Karpas-422 (cell line): Measurements from ENCODE around the gene THSD4. TPM values are rescaled to one million over a fixed set of nuclear protein-coding genes. Genes with fewer than 3 reads are reported as not detected.

Source experiments
- DNase-seq: peaks from one replicate; pipeline ENCODE4 v3.0.0-alpha.2; 2015
- H2AFZ ChIP-seq: fragments of 200-600 bp; sonication (generic); 2 replicates; pipeline ENCODE4 v1.6.1; 2014; ENCODE audit warnings: antibody characterized with exemption, low read length, mixed read lengths
- H3K27ac ChIP-seq: fragments of 200-600 bp; sonication (generic); 2 replicates; pipeline ENCODE4 v1.5.1; 2014; ENCODE audit warnings: mild to moderate bottlenecking, low read length, moderate library complexity
- H3K27me3 ChIP-seq: fragments of 200-600 bp; sonication (generic); 2 replicates; pipeline ENCODE4 v1.6.1; 2014; ENCODE audit warnings: low read length, mixed read lengths
- H3K36me3 ChIP-seq: fragments of 200-600 bp; sonication (generic); 2 replicates; pipeline ENCODE4 v1.6.1; 2014; ENCODE audit warnings: low read length, mixed read lengths; ENCODE audit not compliant: insufficient read depth
- H3K4me1 ChIP-seq: fragments of 200-600 bp; sonication (generic); 2 replicates; pipeline ENCODE4 v1.6.1; 2014; ENCODE audit warnings: mild to moderate bottlenecking, low read length, mixed read lengths
- H3K4me2 ChIP-seq: fragments of 200-600 bp; sonication (generic); 2 replicates; pipeline ENCODE4 v1.6.1; 2014; ENCODE audit warnings: low read length, low read depth, mild to moderate bottlenecking; ENCODE audit not compliant: poor library complexity, severe bottlenecking
- H3K4me3 ChIP-seq: fragments of 200-600 bp; sonication (generic); 2 replicates; pipeline ENCODE4 v1.5.1; 2014; ENCODE audit warnings: mild to moderate bottlenecking, antibody characterized with exemption, low read length, mixed read lengths
- H3K79me2 ChIP-seq: fragments of 200-600 bp; sonication (generic); 2 replicates; pipeline ENCODE4 v1.6.1; 2014; ENCODE audit warnings: mild to moderate bottlenecking, low read length, mixed read lengths
- H3K9ac ChIP-seq: fragments of 200-600 bp; sonication (generic); 2 replicates; pipeline ENCODE4 v1.6.0; 2014; ENCODE audit warnings: low read length
- H3K9me2 ChIP-seq: fragments of 200-600 bp; sonication (generic), shearing (Covaris generic); replicated peaks from 2 replicates; pipeline ENCODE4 v1.6.0; 2014; ENCODE audit warnings: mild to moderate bottlenecking, low read length, moderate library complexity; ENCODE audit not compliant: insufficient read depth
- H3K9me3 ChIP-seq: fragments of 300-700, 200-600 bp; sonication (generic); 2 replicates; pipeline ENCODE4 v1.6.1; 2014; ENCODE audit warnings: low read length, mixed read lengths
- H4K20me1 ChIP-seq: fragments of 200-600 bp; sonication (generic); 2 replicates; pipeline ENCODE4 v1.6.1; 2014; ENCODE audit warnings: mild to moderate bottlenecking, antibody characterized with exemption, low read length, low read depth; ENCODE audit not compliant: insufficient read depth
- total RNA-seq: library from RNA; depleted of rRNA; stranded (reverse); fragments of >200 nt; shearing (Covaris generic); gene quantifications from 2 replicates; pipeline ENCODE4 v1.2.3, GENCODE V29; 2014; ENCODE audit warnings: low replicate concordance

The THSD4 gene
- total RNA-seq, 1 experiment from 2014 or later: 0.11 TPM

DNA sequence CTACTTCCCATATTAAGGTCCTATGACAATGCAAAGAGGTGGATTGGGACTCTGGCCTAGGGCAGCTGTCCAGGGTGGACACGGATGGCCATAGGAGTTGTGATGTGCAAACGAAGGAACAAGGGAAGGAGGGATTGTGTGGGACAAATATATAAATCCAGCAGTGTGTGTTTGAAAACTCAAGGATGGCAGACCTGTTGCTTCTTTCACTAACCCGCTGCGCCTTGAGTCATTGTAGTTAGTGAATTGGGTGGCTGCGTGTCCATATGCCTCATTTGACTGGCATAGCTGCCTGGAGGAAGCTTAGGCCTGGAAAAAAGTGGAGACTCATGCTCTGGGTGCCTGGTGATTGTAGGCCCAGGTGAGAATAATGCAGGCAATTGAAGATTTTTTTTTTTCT, 334.7 kb downstream of the THSD4 start:
- H4K20me1 ChIP-seq: no peaks in the 10 kb centered on the region
- H3K9ac ChIP-seq: no peak overlapping the region
- H3K9me2 ChIP-seq: no peaks in the 10 kb centered on the region
- H3K36me3 ChIP-seq: no peaks in the 10 kb centered on the region
- H3K79me2 ChIP-seq: no peaks in the 10 kb centered on the region
- H3K27ac ChIP-seq: no peak overlapping the region
- H2AFZ ChIP-seq: no peak overlapping the region
- no peak for DNase-seq
- H3K4me3 ChIP-seq: no peak overlapping the region
- no peak overlapping the region for H3K4me2 ChIP-seq
- H3K27me3 ChIP-seq: no peaks in the 10 kb centered on the region
- H3K4me1 ChIP-seq: peaks cover 39% of the 10 kb centered on the region
- no peaks in the 10 kb centered on the region for H3K9me3 ChIP-seq

DNA sequence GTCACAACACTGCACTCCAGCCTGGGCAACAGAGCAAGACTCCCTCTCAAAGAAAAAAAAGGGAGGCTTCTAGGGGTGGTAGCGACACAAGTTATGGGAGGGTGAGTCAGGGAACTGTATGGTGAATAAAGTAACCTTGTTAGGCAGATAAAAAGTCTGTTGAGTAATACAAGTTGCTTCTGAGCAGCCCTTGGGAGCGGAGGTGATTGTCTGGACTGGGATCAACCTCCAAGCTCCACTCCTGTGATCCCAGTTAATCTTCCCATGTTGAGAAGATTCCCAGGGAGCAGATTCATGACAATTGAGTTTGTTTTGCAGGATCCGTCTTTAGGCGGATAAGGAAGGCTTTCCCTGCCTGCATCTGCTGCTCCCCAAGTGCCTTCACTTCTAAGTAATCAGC, 335.9 kb downstream of the THSD4 start:
- no peak overlapping the region for H3K9ac ChIP-seq
- 0 out of 2 replicates have a peak overlapping the region, but pooled peaks have one; percentile 37 for H3K27ac ChIP-seq
- no peak overlapping the region for H3K4me3 ChIP-seq
- H4K20me1 ChIP-seq: no peaks in the 10 kb centered on the region
- H3K27me3 ChIP-seq: no peaks in the 10 kb centered on the region
- DNase-seq: no peak
- no peaks in the 10 kb centered on the region for H3K36me3 ChIP-seq
- no peaks in the 10 kb centered on the region for H3K79me2 ChIP-seq
- no peak overlapping the region for H3K4me2 ChIP-seq
- H3K4me1 ChIP-seq: peaks cover 39% of the 10 kb centered on the region
- H3K9me2 ChIP-seq: no peaks in the 10 kb centered on the region
- H3K9me3 ChIP-seq: no peaks in the 10 kb centered on the region
- H2AFZ ChIP-seq: no peak overlapping the region

DNA sequence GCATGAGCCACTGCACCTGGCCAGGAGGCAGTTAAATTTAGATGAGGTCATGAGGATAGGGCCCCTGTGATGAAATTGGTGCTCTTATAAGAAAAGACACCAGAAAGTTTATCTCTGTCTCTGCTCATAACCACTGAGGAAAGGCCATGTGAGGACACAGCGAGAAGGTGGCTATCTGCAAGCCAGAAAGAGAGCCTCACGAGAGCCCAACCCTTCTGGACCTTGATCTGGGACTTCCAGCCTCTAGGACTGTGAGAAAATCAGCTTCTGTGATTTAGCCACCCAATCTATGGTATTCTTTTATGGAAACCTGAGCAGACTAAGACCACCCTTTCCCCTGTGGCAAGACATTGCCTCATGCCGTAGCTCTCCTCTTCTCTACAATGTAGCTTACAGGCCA, 337.6 kb downstream of the THSD4 start:
- no peak for DNase-seq

DNA sequence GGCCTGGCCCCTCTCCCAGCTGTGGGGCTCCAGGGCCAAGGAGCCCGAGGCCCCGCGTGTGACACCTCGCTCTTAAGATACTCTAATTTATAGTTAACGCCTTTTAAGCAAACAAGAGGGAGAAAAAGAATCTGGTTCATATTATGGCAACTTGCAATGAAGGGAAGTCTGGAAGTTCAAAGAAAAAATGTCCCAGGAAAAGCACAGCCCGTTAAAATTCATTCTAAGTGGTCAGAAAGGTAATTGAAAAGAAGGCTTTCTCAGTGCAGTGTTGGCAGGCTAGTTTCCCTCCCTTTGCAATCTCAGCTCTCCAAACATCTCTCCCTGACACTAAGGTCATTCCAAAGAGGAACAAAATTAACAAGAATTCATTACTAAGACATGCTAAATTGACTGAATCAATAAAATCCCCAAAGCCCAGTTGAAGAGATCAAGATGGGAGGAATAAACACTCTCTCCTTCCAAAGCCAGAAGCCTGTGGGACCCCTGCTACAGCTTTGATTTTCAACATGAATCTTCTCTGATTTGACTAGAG, 339.3 kb downstream of the THSD4 start:
- Histone ChIP-seq H3K79me2 (no peaks in the 10 kb centered on the region), H3K4me2 (peak overlapping the region; percentile 43)

More for the DNA sequence above, 337.6 kb downstream of the THSD4 start:
- H3K9ac ChIP-seq: no peak overlapping the region
- H3K36me3 ChIP-seq: no peaks in the 10 kb centered on the region
- no peak overlapping the region for H2AFZ ChIP-seq
- no peaks in the 10 kb centered on the region for H3K27me3 ChIP-seq
- no peaks in the 10 kb centered on the region for H3K79me2 ChIP-seq
- no peak overlapping the region for H3K27ac ChIP-seq
- H4K20me1 ChIP-seq: no peaks in the 10 kb centered on the region
- no peak overlapping the region for H3K4me3 ChIP-seq
- peaks cover 38% of the 10 kb centered on the region for H3K4me1 ChIP-seq
- H3K9me3 ChIP-seq: no peaks in the 10 kb centered on the region
- H3K9me2 ChIP-seq: no peaks in the 10 kb centered on the region
- no peak overlapping the region for H3K4me2 ChIP-seq

DNA sequence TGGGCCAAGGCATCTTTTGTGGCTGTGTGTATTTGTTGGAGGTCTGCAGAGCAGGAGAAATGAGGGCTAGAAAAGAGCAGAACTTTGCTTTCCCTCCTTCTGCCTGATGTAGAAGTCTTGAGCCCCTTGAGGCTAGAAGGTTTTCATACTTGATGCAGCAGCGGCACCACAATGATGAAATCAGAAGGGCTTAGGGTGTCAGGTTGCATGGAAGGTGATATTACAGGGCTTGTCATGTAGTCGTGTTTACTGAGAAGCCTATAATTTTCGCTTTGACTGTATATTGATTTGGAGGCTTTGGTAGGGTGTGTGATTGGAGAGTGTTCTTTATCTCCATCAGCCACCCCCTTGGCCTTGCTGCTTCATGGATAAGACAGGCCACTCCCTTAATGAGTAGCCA, 339.8 kb downstream of the THSD4 start:
- peak; percentile 76 for DNase-seq
- H3K4me1 ChIP-seq: peaks cover 35% of the 10 kb centered on the region
- H3K4me2 ChIP-seq: peak overlapping the region; percentile 43
- peak overlapping the region; percentile 79 for H3K27ac ChIP-seq
- no peaks in the 10 kb centered on the region for H3K9me2 ChIP-seq
- peak overlapping the region; percentile 39 for H3K9ac ChIP-seq
- H3K79me2 ChIP-seq: no peaks in the 10 kb centered on the region
- H3K27me3 ChIP-seq: no peaks in the 10 kb centered on the region
- H2AFZ ChIP-seq: peak overlapping the region; percentile 64; the same call in 1 of the 2 replicates
- no peaks in the 10 kb centered on the region for H3K9me3 ChIP-seq
- H3K36me3 ChIP-seq: no peaks in the 10 kb centered on the region
- H3K4me3 ChIP-seq: peak overlapping the region; percentile 11; the same call in 1 of the 2 replicates
- H4K20me1 ChIP-seq: no peaks in the 10 kb centered on the region

More for the DNA sequence above, 339.3 kb downstream of the THSD4 start:
- Histone ChIP-seq H4K20me1 (no peaks in the 10 kb centered on the region), H3K36me3 (no peaks in the 10 kb centered on the region), H3K4me1 (peaks cover 35% of the 10 kb centered on the region), H3K9ac (peak overlapping the region; percentile 39), H3K9me3 (no peaks in the 10 kb centered on the region), H3K4me3 (no peak overlapping the region; the same call in 1 of the 2 replicates), H2AFZ (peak overlapping the region; percentile 64; the same call in 1 of the 2 replicates), H3K27me3 (no peaks in the 10 kb centered on the region), H3K9me2 (no peaks in the 10 kb centered on the region), H3K27ac (peak overlapping the region; percentile 79)
- no peak for DNase-seq

DNA sequence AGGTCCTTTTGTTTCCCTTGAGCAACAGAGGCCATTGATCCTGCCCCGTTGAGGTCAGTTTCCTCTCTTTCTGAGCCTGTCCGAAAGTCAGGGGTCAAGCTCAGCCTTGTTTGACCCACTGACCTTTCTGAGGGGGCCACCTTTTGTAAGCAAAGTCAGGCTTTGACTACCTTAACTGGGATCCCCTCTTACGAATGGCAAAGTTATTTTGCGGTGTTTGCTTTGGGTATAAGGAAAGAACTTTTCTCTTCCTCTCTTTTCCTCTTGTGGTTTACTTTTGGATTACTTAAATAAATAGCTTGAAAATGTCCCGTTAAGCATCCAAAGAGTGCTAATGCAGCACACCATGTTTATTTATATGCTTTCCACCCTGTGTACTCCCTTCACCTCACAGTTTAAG, 340.6 kb downstream of the THSD4 start:
- Histone ChIP-seq H3K9me2 (no peaks in the 10 kb centered on the region), H3K4me1 (peaks cover 35% of the 10 kb centered on the region), H3K27ac (peak overlapping the region; percentile 79), H3K27me3 (no peaks in the 10 kb centered on the region), H3K4me2 (peak overlapping the region; percentile 43), H3K36me3 (no peaks in the 10 kb centered on the region), H3K9me3 (no peaks in the 10 kb centered on the region), H3K79me2 (no peaks in the 10 kb centered on the region), H2AFZ (no peak overlapping the region), H3K9ac (peak overlapping the region; percentile 39; the same call in 1 of the 2 replicates), H4K20me1 (no peaks in the 10 kb centered on the region), H3K4me3 (no peak overlapping the region; the same call in 1 of the 2 replicates)
- DNase-seq: no peak

DNA sequence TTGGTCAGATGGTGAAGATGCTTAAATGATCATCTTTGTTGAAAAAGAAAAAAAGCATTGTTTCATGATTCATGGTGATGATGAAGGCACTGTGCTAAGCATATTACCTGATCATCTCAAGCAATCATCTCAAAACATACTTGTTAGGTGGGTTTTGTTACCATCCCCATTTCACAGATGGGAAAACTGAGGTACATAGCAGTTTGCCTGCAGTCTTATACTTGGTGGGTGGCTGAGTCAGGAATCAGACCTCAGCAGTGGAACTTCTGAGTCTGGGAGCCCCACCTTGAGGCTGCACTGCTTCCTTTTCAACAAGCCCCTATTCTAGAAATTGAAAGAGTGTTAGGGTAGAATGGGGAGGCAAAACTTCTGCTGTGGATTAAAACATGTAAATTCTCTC, 341.1 kb downstream of the THSD4 start:
- no peak overlapping the region for H3K4me2 ChIP-seq
- H3K4me1 ChIP-seq: peaks cover 32% of the 10 kb centered on the region
- H2AFZ ChIP-seq: no peak overlapping the region
- H3K27ac ChIP-seq: peak overlapping the region; percentile 79
- no peaks in the 10 kb centered on the region for H3K9me3 ChIP-seq
- H3K27me3 ChIP-seq: no peaks in the 10 kb centered on the region
- no peak overlapping the region for H3K9ac ChIP-seq
- H3K4me3 ChIP-seq: no peak overlapping the region
- H4K20me1 ChIP-seq: no peaks in the 10 kb centered on the region
- no peak for DNase-seq
- no peaks in the 10 kb centered on the region for H3K79me2 ChIP-seq
- H3K36me3 ChIP-seq: no peaks in the 10 kb centered on the region
- no peaks in the 10 kb centered on the region for H3K9me2 ChIP-seq

DNA sequence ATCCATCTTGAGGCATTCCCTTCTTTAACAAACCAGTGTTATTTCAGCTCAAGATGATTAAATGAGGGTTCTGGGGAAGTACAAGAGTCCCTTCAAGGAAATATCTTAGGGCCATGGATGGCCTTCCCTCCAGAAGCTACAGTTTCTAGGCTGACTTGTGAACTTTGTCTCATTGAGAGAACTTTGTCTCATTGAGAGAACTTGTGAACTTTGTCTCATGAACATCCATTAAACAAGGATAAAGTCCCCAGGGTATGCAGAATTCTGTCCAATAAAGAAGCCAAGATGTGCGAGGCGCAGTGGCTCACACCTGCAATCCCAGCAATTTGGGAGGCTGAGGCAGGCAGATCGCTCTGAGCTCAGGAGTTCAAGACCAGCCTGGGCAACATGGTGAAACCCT, 341.5 kb downstream of the THSD4 start:
- Histone ChIP-seq H3K4me3 (no peak overlapping the region), H3K27ac (no peak overlapping the region), H2AFZ (no peak overlapping the region), H3K9me2 (no peaks in the 10 kb centered on the region), H3K27me3 (no peaks in the 10 kb centered on the region), H4K20me1 (no peaks in the 10 kb centered on the region), H3K4me2 (no peak overlapping the region), H3K9ac (no peak overlapping the region), H3K9me3 (no peaks in the 10 kb centered on the region), H3K4me1 (peaks cover 28% of the 10 kb centered on the region), H3K79me2 (no peaks in the 10 kb centered on the region), H3K36me3 (no peaks in the 10 kb centered on the region)
- no peak for DNase-seq
